Hepatic stellate cell (primary cell): Measurements from ENCODE around the gene MDM4.
A peak's percentile ranks its signal among the peaks of the same experiment; 100 is the strongest.
"Not testable (repeated sequence)": the region's sequence is repeated elsewhere in the genome, so short reads cannot be mapped to it uniquely, and the experiment has no call there.

ENCODE experiments used
- DNase-seq: peaks from one replicate; pipeline ENCODE4 v3.0.0; 2011; ENCODE audit warnings: low spot score

Gene MDM4

DNA sequence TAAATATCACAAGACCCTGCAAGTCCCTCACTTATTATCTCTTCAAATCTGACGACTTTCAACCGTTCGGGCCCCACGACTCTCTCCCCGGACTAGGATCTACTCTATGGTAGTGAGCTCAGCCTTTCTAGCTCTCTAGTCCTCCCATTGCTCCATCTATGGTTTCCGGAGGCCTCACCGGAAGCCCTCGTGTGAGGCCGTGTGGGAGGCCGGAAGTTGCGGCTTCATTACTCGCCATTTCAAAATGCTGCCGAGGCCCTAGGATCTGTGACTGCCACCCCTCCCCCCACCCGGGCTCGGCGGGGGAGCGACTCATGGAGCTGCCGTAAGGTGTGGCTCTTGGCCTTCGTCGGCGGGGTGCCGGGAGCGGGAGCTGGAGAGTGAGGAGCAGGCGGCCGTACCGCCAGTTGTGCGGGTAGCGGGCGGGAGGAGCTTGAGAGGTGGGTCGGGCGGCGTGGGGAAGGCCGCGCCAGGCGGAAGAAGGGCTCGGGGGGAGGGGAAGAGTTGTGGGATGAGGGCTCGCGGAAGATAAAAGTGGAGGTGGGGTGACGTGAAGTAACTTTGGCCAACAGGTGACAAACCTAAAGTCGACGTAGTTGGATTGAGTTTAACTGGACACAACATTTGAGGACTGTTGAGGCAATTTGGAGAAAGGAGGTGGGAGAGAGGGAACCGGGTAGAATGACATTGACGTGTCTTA is at the start of gene MDM4:
MDM4 (plus strand) TSS at position 227 of the 700 bp plus-strand sequence. CDS start 9,113 bp downstream, outside the sequence.
- DNase-seq = peak; percentile 93

DNA sequence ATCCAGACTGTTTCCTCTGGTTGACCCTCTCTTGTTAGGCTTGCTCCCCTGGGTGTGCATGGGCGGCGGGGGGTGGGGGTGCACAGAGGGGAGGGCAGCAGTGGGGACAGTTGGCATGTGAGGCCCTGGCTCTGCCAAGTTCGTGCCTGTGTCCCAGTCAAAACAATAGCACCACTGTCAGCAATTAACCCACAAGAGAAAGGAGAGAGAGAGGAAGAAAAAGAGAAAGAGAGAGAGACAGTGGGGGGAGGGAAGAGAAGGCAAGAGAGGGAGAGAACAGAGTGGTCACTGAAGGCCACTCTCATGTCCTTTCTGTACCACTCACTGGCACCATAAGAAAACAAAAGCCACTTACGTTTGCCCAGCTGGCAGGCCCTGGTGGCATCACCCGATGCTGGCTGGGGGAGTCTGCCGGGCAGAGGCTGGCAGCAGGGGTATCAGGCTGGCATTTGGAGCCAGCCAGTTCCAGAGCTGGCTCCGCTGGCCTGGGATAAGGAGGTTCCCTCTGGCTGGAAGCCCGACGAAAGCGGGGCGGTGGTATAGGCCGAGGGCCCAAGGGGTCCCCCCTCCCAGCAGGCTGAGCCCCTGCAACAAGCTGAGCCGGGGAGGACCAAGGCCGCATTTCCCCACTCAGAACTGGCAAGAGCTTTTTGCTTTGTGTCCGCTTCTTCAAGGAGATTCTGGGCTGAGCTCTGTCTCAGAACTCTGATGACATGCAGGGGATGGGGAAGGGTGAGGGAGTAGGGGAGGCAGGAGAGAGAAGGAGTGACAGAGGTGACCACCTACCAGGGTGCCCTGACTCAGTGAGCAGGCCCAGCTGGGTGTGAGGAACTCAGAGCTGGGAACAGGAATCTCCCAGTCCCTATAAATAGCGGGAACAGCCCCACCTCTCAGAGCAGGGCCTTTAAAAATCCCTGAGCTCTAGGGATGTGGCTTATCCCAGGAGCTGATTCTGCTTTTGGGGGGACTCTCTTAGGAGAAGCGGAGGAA is 49.5 kb upstream of the MDM4 start:
- DNase-seq = no peak

DNA sequence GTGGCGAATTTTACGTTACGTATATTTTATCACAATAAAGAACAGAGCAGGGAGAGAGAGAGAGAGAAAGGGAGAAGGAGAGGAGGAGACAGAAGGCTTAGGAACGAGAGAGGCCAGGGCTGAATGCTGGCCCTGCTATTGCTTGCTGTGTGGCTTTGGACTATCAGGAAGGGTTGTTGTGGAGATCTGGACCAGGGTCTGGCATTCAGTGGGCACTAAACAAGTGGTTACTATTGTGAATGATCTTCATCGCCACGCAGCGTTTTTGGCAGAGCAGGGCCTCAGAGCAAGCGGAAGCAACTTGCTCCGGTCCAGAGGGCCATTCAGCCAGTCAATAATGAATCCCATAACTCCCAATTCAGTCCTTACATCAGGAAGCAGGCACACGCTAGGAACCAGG is 48.0 kb upstream of the MDM4 start:
- DNase-seq = no peak

DNA sequence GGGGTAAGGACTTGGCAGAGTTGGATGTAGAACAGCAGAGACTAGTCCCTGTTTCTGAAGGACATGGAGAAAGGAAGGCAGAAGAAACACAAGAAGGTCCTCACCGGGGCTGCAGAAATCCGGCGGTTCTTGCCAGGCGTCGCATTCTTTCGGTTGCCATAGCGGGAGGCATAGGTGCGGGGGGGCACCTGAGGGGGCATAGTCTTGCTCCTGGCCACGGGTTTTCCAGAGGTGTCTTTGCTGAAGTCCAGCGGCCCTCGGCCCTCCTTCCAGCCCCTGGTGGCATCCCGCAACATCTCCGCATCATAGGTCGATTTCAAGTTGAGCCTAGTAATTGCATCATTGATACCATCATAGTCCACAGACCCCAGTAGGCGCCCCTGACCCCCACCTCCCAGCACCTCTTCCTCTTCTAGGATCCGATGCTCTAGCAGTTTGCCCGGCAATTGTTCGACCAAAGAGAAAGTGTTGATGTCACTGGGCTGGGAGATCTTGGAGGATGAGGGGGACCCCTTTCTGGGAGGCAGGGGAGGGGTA is 47.4 kb upstream of the MDM4 start:
- DNase-seq = no peak

GRCh38 chr1:204469304-204469703 is 46.9 kb upstream of the MDM4 start:
- DNase-seq = no peak

GRCh38 chr1:204471687-204472086 is 44.5 kb upstream of the MDM4 start:
- no peak for DNase-seq

GRCh38 chr1:204472660-204473059 is 43.5 kb upstream of the MDM4 start:
- no peak for DNase-seq

DNA sequence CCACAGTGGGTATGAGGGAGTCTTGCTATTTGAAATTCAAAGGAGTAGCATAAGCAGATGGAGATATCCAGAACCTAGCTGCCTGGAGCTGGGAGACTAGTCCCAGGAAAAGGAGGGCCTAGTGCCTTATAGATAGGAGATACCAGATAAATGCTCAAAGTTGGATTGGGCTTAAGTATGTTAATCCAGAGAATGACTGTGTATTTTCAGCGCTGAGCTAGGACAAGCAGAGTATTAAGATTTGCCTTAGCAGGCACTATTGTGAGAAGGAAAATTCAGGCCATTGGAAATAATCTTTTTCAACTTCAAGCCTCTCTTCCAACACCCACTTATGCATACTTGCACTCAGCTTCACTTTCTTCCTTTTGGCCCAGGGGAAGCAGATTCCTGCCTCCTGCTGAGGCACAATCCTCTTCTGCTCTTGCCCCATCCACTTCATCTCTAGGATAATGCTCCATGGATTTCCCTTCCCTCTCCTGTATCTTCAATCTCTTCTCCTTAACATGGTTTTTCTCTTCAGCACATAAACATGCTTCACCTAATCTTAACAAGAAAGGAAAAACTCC is 42.7 kb upstream of the MDM4 start:
- no peak for DNase-seq

DNA sequence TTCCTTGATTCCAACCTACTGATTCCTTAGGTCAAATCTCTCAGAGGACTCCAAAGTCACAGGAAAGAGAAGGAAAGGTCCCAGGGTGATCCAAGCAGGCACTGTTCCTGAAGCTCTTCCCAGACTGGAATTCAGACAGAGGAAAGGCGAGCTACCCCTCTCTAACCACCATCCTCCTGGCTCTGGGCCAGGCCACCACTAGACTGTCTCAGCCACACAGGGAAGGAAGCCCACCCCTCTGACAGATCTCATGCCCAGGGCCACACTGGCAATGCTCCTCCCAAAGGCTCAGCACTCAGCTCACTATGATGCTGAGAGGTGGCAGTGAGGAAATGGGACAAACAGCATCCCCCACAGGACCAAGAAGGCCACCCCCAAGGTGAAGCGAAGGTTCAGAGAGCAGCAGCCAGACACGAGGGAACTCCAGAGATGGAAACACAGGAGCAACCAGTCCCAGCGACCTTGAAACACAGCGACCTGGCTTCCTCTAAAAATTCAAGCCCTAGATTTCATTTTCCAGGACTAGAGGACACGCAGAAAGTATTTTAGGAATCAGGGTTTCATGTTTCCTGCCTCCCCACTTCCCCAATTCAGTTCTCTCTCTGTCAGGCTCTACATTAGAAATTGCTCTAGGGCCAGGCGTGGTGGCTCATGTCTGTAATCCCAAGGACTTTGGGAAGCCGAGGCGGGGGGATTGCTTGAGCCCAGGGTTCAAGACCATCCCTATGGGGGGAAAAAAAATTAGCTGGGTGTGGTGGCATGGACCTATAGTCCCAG is 40.4 kb upstream of the MDM4 start:
- no peak for DNase-seq

DNA sequence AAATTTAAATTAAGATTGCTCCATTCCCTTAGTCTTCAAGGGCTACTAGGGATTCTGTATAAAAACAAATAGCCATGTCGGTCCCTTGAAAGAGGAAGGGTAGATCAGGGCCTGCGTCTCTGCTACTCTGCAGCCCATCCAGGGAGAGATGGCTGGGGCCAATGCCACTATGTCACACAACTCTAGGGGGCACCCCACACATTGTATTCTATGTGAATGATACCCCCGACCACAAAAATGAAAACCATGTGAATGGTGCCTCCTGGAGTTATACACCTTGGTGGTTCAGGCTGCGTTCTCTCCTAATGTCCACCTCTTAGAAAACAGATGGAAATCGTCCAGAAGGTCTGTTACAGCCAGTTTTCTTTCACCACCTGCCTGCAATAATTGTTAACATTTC is 39.6 kb upstream of the MDM4 start:
- no peak for DNase-seq

- DNase-seq = peak; percentile 55
Observed at GRCh38 chr1:204477036-204477740, 39.0 kb upstream of the MDM4 start.

DNA sequence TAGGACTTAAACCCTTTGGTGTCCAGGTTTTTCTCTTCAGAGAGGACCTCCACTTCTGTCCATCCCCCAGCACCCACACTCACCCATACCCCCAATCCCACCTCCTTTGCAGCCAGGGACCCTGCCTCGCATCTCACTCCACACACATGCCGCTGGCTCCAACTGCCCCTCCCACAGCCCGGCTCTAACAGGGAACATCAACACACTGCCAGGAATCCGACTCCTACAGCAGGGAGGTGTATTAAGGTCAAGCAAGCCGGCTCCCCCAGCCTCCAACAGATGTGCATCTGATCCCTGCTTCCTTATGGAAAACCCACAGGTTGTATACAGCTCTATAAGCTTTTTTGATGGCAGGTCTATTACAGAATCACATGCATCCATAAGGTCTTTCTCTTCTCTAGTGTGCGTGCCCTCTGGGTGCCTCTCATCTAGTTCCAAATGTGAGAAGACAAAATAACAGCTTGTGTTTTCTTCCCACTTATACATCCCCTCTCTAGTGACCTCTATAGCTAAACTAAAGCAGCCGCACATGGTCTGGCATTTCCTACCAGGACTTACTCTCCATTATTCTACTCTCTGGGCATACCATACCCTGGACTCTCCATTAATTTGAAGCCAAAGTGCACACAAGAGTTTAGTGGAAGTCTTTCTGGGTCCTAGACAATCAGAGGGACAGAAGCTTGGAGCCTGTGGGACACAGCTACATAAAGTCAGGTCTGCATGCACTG is 37.9 kb upstream of the MDM4 start:
- DNase-seq = no peak

DNA sequence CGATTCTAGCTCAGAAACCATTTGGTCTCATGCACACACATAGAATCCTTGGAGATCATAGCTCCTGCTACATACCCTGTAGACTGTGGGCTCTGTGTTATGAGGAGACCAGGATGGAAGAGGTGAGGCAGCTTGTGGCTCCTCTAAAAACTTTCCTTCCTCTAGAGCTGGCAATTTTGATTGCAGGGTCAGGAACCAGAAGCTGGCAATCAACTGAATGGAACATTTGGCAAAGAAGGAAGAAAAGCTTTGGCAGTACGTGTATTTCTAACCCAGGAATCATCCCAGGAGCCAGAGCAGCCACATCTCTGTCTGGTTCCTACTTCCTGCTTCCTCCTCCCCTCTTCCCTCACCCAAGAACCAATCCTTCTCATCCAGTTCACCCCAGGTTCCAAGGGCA is 37.3 kb upstream of the MDM4 start:
- DNase-seq = no peak

- no peak for DNase-seq
Observed at GRCh38 chr1:204479387-204480136, 36.6 kb upstream of the MDM4 start.

GRCh38 chr1:204480515-204480914 is 35.7 kb upstream of the MDM4 start:
- no peak for DNase-seq

GRCh38 chr1:204483791-204484190 is 32.4 kb upstream of the MDM4 start:
- no peak for DNase-seq

DNA sequence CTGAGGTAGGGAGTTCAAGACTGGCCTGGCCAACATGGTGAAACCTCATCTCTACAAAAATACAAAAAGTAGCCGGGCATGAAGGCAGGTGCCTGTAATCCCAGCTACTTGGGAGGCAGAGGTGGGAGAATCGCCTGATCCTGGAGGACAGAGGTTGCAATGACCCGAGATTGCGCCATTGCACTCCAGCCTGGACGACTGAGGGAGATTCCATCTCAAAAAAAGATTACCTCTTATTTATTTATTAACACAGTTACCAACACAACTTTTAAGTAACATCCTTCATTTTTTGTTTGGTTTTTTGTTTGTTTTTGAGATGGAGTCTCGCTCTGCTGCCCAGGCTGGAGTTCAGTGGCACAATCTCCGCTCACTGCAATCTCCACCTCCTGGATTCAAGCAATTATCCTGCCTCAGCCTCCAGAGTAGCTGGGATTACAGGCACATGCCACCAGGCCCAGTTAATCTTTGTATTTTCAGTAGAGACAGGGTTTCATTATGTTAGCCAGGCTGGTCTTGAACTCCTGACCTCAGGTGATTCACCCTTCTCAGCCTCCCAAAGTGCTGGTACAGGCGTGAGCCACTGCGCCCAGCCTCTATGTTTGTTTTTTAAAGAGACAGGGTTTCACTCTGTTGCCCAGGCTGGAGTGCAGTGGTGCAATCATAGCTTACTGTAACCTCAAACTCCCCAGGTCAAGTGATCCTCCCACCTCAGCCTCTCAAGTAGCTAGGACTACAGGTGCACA is 29.5 kb upstream of the MDM4 start:
- DNase-seq = not testable (repeated sequence)

GRCh38 chr1:204487256-204487615 is 29.0 kb upstream of the MDM4 start:
- DNase-seq = no peak

- DNase-seq = no peak
Observed at GRCh38 chr1:204491655-204492054, 24.6 kb upstream of the MDM4 start.
